Skin epidermis (tissue), 12 donors: ENCODE results near the gene FAM89B.
A peak's percentile ranks its signal among the peaks of the same experiment; 100 is the strongest.

Experiments
- H3K27ac ChIP-seq, 21 experiments: fragments of 200-600 bp; sonication (generic) in 11 of 21; one replicate each; pipeline ENCODE4 v1.5.0; 2020; ENCODE audit warnings: mild to moderate bottlenecking in 3 of 21, inconsistent platforms in 2 of 21, moderate library complexity in 2 of 21
- H3K4me3 ChIP-seq, 7 experiments: fragments of 200-600 bp; sonication (generic) in 2 of 7; one replicate each; pipeline ENCODE4 v1.5.0; 2020; ENCODE audit warnings: inconsistent platforms in 2 of 7, mild to moderate bottlenecking in 2 of 7, moderate library complexity in 1 of 7

The FAM89B gene

GRCh38 chr11:65616575-65617001 lies 44.2 kb downstream of the FAM89B start:
- Histone ChIP-seq H3K27ac (peak overlapping the region in 18 of 21 experiments; percentile 79 to 98 (median 94)), H3K4me3 (peak overlapping the region; percentile 67 to 93 (median 90))

- Histone ChIP-seq H3K4me3 (peak overlapping the region in 1 of 7 experiments; percentile 79), H3K27ac (peak overlapping the region in 4 of 21 experiments; percentile 92 to 98 (median 97))
These were observed 45.0 kb downstream of the FAM89B start for GRCh38 chr11:65617136-65617850.

- H3K27ac ChIP-seq: no peak overlapping the region
- no peak overlapping the region for H3K4me3 ChIP-seq
These were observed 45.8 kb downstream of the FAM89B start for GRCh38 chr11:65617990-65618751.

GRCh38 chr11:65618763-65619162 lies 46.4 kb downstream of the FAM89B start:
- Histone ChIP-seq H3K4me3 (no peak overlapping the region), H3K27ac (no peak overlapping the region)

GRCh38 chr11:65619281-65619928 lies 47.1 kb downstream of the FAM89B start:
- no peak overlapping the region for H3K4me3 ChIP-seq
- H3K27ac ChIP-seq: no peak overlapping the region

GRCh38 chr11:65620666-65621065 lies 48.3 kb downstream of the FAM89B start:
- Histone ChIP-seq H3K4me3 (no peak overlapping the region), H3K27ac (no peak overlapping the region)

- H3K27ac ChIP-seq: no peak overlapping the region
- no peak overlapping the region for H3K4me3 ChIP-seq
These were observed 49.1 kb downstream of the FAM89B start for GRCh38 chr11:65621460-65621859.

GRCh38 chr11:65622011-65622410 lies 49.7 kb downstream of the FAM89B start:
- Histone ChIP-seq H3K27ac (no peak overlapping the region), H3K4me3 (no peak overlapping the region)

- H3K4me3 ChIP-seq: no peak overlapping the region
These were observed 50.8 kb downstream of the FAM89B start for GRCh38 chr11:65623177-65623576.

More at GRCh38 chr11:65623177-65623576, 50.8 kb downstream of the FAM89B start:
- no peak overlapping the region for H3K27ac ChIP-seq
